ENCODE data around the gene FZD4. TPM values are rescaled to one million over a fixed set of nuclear protein-coding genes. Genes with fewer than 3 reads are reported as not detected.

The FZD4 gene
- total and polyA plus RNA-seq, 2 donors (not counting 3 experiments of a cell fraction or from before 2014, with no cell fraction given) = 56.6 to 112 TPM

DNA sequence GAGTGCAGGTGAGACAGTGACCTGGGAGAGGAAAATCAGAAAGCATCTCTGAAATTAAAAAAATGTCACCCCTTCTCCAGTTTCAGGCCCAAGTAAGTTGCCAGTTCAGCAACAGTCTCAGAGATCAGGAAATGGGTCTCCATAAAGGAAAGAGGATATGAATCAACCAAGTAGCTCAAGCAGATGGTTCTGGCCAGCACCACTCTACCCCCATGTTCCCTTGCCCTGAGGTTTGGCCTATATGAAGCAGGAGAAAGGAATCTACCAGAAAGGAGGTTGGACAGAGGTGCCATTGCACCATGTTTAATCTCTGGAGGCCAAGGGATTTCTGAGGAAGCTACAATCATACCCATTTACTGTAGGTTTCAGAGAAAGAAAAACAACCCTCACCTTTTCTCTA, 7.7 kb downstream of the FZD4 start:
- no TSS peak for BruUV-seq (replicated peaks)
- Histone ChIP-seq H3K9me1 (replicated peaks; ENCODE audit: control insufficient read depth, extremely low read depth, insufficient read depth, low read length) (no peaks in the 10 kb centered on the region), H3K4me3 (replicated peaks in 1 of 3; ENCODE audit: insufficient read depth in 1 of 3, low read depth in 1 of 3, low read length in 3 of 3) (no peak overlapping the region), H4K20me1 (replicated peaks; ENCODE audit: control insufficient read depth, extremely low read depth, insufficient read depth, low read length) (no peaks in the 10 kb centered on the region), H3K27ac (ENCODE audit: insufficient read depth, low read depth, low read length) (peak overlapping the region; percentile 56), H3K9me3 (replicated peaks; ENCODE audit: control insufficient read depth, insufficient read depth, low read length) (no peaks in the 10 kb centered on the region), H3K79me2 (ENCODE audit: control insufficient read depth, insufficient read depth, low read length) (peaks cover 87% of the 10 kb centered on the region), H3K36me3 (ENCODE audit: control insufficient read depth in 2 of 2, extremely low read depth in 1 of 2, insufficient read depth in 2 of 2, low read length in 2 of 2) (peaks cover 9 to 29% of the 10 kb centered on the region in 2 experiments), H3K27me3 (ENCODE audit: control insufficient read depth in 2 of 2, insufficient read depth in 2 of 2, low read length in 2 of 2) (no peaks in the 10 kb centered on the region), H3K9ac (replicated peaks; ENCODE audit: extremely low read depth, insufficient read depth, low read length) (no peak overlapping the region), H3K4me1 (ENCODE audit: control insufficient read depth, extremely low read depth, insufficient read depth, low read length) (peaks cover 70% of the 10 kb centered on the region), H2AFZ (ENCODE audit: low read depth, low read length) (no peak overlapping the region), H3K4me2 (ENCODE audit: insufficient read depth, low read length) (peak overlapping the region; percentile 95)
- POLR2A ChIA-PET = interaction anchor here (1.0 kb wide), 1 partner anchor 9 kb away, joined by 4 read pairs; no protein-coding TSS in a partner anchor
- peak; percentile 87 for FAIRE-seq
- CTCF ChIA-PET = interaction anchor here (1.0 to 1.7 kb wide), 5 partner anchors 8 to 77 kb away, joined by 3 to 10 read pairs (median 4); no protein-coding TSS in a partner anchor
- dilution Hi-C loops (cut with MboI; ENCODE audit: extremely low pct_ligation_motif_present, low sequenced_read_pairs) (no loop called here), intact Hi-C loops (cut with micrococcal nuclease) (no loop called here)
- TF ChIP-seq, protein P1, sequence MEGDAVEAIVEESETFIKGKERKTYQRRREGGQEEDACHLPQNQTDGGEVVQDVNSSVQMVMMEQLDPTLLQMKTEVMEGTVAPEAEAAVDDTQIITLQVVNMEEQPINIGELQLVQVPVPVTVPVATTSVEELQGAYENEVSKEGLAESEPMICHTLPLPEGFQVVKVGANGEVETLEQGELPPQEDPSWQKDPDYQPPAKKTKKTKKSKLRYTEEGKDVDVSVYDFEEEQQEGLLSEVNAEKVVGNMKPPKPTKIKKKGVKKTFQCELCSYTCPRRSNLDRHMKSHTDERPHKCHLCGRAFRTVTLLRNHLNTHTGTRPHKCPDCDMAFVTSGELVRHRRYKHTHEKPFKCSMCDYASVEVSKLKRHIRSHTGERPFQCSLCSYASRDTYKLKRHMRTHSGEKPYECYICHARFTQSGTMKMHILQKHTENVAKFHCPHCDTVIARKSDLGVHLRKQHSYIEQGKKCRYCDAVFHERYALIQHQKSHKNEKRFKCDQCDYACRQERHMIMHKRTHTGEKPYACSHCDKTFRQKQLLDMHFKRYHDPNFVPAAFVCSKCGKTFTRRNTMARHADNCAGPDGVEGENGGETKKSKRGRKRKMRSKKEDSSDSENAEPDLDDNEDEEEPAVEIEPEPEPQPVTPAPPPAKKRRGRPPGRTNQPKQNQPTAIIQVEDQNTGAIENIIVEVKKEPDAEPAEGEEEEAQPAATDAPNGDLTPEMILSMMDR (IDR thresholded peaks at IDR 0.05; ENCODE audit: extremely low read depth in 1 of 2, insufficient read depth in 1 of 2, low read depth in 1 of 2, low read length in 2 of 2) = no peak
- no peak for TF ChIP-seq MYC (IDR thresholded peaks at IDR 0.05; ENCODE audit: low read depth, low read length)
- TF ChIP-seq, protein P2, sequence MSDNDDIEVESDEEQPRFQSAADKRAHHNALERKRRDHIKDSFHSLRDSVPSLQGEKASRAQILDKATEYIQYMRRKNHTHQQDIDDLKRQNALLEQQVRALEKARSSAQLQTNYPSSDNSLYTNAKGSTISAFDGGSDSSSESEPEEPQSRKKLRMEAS (IDR thresholded peaks at IDR 0.05; ENCODE audit: insufficient read depth, insufficient read length) = no peak
- no peak for TF ChIP-seq POLR2A (IDR thresholded peaks at IDR 0.05; ENCODE audit: low read depth, low read length)
- TF ChIP-seq GATA2 (IDR thresholded peaks at IDR 0.05; ENCODE audit: insufficient read depth, insufficient read length, low read depth, low read length) = peak; percentile 16
- peak; percentile 67 for TF ChIP-seq POLR2AphosphoS5 (IDR thresholded peaks at IDR 0.05; ENCODE audit: insufficient read depth, low read depth, low read length)
- TF ChIP-seq EZH2 (IDR thresholded peaks at IDR 0.05; ENCODE audit: borderline replicate concordance, low read depth, low read length, severe bottlenecking) = no peak
- TF ChIP-seq JUN (IDR thresholded peaks at IDR 0.05; ENCODE audit: borderline replicate concordance, insufficient read depth, insufficient read length, low read depth) = peak; percentile 51
- peak; percentile 83 for TF ChIP-seq FOS (IDR thresholded peaks at IDR 0.05; ENCODE audit: borderline replicate concordance, insufficient read depth, low read length)
- peak; percentile 69 for DNase-seq (ENCODE audit: low read depth, low spot score)
